Mucosa of descending colon (tissue), 3 donors: ENCODE data around the gene C16orf89. TPM values are rescaled to one million over a fixed set of nuclear protein-coding genes. Genes with fewer than 3 reads are reported as not detected.

Experiments
- ATAC-seq: fragments of 200-7000 bp; cut with Tn5 transposase; one replicate; pipeline ENCODE4 v1.9.1; 2020; ENCODE audit warnings: mild to moderate bottlenecking, moderate library complexity
- DNase-seq, 3 donors: peaks; one replicate each; pipeline ENCODE4 v3.0.0-alpha.2; 2020
- H3K36me3 ChIP-seq: fragments of 200-600 bp; one replicate; pipeline ENCODE4 v1.8.0; 2021; ENCODE audit warnings: low read depth, mild to moderate bottlenecking
- H3K4me1 ChIP-seq: fragments of 200-600 bp; one replicate; pipeline ENCODE4 v1.8.0; 2021; ENCODE audit warnings: low read depth, mild to moderate bottlenecking
- H3K4me3 ChIP-seq: fragments of 200-600 bp; one replicate; pipeline ENCODE4 v1.8.0; 2021; ENCODE audit warnings: mild to moderate bottlenecking
- H3K9me3 ChIP-seq: fragments of 200-600 bp; one replicate; pipeline ENCODE4 v1.8.0; 2021; ENCODE audit warnings: mild to moderate bottlenecking
- intact Hi-C, 2 donors: fragments of 100-400 bp; cut with DNase I in 1 of 2; cut with micrococcal nuclease in 1 of 2; formaldehyde crosslinking; loops; one replicate each; pipeline versions ENCODE4 v1.11.0 to v1.11.1; 2022; cut with DNase I, micrococcal nuclease
- total RNA-seq, 3 donors: library from RNA; stranded (reverse); fragmentation: NEBNext Ultra II Directional in 2 of 3; extraction: Animal tissue kit (Norgen Biotek cat#: 25700) in 2 of 3; gene quantifications; one replicate each; pipeline versions ENCODE4 v1.2.1 to v1.2.4, GENCODE V29; 2021 to 2023
- TF ChIP-seq, protein P1 (sequence below): fragments of 200-600 bp; IDR thresholded peaks from one replicate; pipeline ENCODE4 v1.8.0; 2022; ENCODE audit warnings: antibody characterized with exemption, mild to moderate bottlenecking
- donor health status: DM: no; HTN: no; CAD: no; lungs with moderate emphysema.
- donor health status: DM: no; HTN: no; CAD: no.
- donor health status: DM: no; HTN: yes; CAD: no.

C16orf89 gene
- total RNA-seq, 3 donors from 2014 or later: 2.5 to 5.0 (median 3.3) TPM

DNA sequence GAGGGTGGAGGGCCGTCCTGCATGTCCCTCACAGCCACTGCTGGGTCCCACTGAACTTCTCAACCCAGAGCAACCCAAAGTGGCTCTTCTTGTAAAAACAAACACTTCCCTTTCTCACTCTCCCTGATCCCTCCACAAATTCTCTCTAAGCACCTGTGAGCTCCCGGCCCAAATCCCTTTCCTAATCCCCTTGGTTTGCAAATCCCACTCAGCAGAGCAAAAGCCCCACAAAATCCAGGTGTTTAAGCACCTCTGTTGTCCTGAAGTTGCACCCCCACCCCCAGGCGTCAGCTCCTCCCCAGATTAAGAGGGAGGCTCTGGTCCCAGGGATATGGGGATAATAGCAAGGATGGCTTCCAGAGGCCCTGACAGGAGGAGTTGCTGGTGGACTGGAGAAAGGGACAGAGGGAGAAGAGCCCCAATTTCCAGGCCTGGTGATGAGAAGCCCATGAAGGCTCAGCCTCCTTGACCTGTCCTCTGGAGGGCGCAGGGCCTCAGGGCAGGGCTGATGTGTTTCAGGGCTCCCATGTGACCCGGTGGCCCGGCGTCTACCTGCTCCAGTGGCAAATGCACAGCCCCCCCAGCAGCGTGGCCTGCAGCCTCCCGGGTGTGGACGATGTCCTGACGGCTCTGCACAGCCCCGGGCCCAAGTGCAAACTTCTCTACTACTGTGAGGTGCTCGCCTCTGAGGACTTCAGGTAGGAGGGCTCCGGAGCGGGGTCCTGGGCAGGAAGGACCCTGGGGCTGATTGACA is 55.0 kb downstream of the C16orf89 start:
- Histone ChIP-seq H3K9me3 (no peaks in the 10 kb centered on the region), H3K36me3 (no peaks in the 10 kb centered on the region), H3K4me3 (no peak overlapping the region), H3K4me1 (no peaks in the 10 kb centered on the region)
- no peak for ATAC-seq
- no peak for DNase-seq
- TF ChIP-seq, protein P1, sequence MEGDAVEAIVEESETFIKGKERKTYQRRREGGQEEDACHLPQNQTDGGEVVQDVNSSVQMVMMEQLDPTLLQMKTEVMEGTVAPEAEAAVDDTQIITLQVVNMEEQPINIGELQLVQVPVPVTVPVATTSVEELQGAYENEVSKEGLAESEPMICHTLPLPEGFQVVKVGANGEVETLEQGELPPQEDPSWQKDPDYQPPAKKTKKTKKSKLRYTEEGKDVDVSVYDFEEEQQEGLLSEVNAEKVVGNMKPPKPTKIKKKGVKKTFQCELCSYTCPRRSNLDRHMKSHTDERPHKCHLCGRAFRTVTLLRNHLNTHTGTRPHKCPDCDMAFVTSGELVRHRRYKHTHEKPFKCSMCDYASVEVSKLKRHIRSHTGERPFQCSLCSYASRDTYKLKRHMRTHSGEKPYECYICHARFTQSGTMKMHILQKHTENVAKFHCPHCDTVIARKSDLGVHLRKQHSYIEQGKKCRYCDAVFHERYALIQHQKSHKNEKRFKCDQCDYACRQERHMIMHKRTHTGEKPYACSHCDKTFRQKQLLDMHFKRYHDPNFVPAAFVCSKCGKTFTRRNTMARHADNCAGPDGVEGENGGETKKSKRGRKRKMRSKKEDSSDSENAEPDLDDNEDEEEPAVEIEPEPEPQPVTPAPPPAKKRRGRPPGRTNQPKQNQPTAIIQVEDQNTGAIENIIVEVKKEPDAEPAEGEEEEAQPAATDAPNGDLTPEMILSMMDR: no peak
- intact Hi-C loops: no loop called here

DNA sequence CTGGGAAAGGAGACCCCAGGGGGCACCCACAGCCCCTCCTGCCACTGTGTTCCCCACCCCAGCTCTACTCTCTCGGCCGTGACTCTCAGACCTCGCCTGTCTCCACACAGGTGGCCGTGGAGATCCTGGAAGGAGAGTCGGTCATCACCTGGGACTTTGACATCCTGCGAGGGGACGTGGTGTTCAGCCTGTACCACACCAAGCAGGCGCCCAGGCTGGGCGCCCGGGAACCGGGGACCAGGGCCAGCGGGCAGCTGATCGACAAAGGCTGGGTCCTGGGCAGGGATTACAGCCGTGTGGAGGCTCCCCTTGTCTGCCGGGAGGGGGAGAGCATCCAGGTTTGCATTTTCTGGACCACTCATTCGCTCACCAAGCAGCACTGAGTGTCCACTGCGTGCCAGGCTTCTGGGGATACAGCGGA is 57.4 kb downstream of the C16orf89 start:
- Histone ChIP-seq H3K9me3 (no peaks in the 10 kb centered on the region), H3K4me3 (no peak overlapping the region), H3K36me3 (no peaks in the 10 kb centered on the region), H3K4me1 (no peaks in the 10 kb centered on the region)
- ATAC-seq (no peak), DNase-seq (no peak)
- intact Hi-C loops: no loop called here
- TF ChIP-seq, protein P1: no peak

DNA sequence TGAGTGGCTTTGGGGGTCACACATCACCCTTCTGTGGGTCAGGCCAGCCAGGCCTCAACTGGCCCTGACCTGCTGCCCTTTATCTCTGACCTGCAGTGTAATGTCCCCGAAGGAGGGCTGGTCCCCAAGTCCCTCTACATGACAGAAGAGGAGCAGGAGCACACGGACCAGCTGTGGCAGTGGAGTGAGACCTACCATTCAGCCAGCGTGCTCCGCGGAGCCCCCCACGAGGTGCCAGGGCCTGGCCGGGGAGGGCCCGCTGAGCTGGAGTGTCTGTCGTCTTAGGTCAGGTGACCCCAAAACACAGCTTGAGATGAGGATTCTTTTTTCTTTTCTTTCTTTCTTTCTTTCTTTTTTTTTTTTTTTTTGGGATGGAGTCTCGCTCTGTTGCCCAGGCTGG is 58.5 kb downstream of the C16orf89 start:
- Histone ChIP-seq H3K4me3 (no peak overlapping the region), H3K9me3 (no peaks in the 10 kb centered on the region), H3K4me1 (no peaks in the 10 kb centered on the region), H3K36me3 (no peaks in the 10 kb centered on the region)
- intact Hi-C loops: no loop called here
- DNase-seq (no peak), ATAC-seq (no peak)
- TF ChIP-seq, protein P1: no peak

DNA sequence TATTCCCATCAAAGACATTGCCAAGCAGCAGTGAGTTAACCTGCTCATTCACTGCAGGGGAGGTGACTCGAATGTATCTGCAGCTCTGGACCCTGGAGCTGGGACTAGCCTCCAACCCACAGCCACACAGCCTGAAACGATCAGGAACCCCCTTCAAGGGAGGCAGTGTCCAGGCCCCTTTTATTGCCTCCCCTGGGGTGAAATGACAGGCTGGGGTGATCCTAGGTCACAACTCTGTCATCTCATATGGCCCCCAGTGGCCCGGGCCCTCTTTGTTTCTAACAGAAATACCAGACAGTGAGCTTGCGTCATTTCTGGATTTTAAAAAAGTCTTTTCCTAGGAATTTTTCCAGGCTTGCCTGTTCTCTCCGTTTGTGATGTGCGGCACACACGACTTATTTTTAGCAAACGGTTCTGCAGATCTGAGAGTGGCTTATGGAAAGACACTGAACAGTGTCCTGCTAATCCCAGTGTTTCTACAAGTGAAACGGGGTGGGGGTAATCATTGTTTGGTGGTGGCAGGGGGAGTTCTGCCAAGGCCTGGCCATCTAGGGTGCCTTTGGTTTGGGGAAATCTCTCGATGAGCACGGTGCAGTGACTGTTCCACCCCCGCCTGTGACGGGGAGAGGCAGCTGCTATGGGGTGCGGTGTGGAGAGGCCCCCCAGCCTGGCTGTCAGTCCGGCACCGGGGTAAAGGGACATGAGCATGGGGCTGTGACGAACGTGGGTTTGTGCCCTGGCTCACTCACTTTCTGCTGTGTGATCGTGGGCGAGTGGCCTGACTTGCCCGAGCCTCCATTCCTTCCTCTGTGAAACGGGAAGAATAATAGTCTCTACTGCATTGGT is 59.2 kb downstream of the C16orf89 start:
- Histone ChIP-seq H3K9me3 (no peaks in the 10 kb centered on the region), H3K4me3 (no peak overlapping the region), H3K36me3 (no peaks in the 10 kb centered on the region), H3K4me1 (no peaks in the 10 kb centered on the region)
- DNase-seq (no peak), ATAC-seq (no peak)
- intact Hi-C loops: no loop called here
- TF ChIP-seq, protein P1: no peak

DNA sequence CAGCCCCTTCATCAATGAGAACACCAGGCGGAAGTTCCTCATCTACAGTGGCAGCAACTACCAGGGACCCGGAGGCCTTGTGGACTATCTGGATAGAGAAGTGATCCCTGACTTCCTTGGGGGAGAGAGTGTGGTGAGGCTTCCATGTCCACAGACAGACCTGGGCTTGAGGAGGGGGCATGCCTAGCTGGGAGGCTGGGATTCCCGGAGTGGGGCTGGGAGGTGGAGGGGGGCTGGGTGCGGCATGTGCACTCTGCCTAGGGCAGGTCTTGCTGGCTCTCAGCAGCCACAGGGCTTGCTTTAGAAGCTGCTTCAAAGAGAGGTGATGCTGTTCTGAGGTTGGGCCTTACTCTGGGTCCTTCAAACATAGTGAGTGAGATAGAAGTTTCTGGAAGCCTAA is 59.8 kb downstream of the C16orf89 start:
- TF ChIP-seq, protein P1: no peak
- intact Hi-C loops: no loop called here
- DNase-seq: no peak
- Histone ChIP-seq H3K4me1 (no peaks in the 10 kb centered on the region), H3K9me3 (no peaks in the 10 kb centered on the region), H3K4me3 (no peak overlapping the region), H3K36me3 (no peaks in the 10 kb centered on the region)
- no peak for ATAC-seq
